Aortic smooth muscle cell (primary cell): ENCODE results near the gene STUB1. TPM values are rescaled to one million over a fixed set of nuclear protein-coding genes. Genes with fewer than 3 reads are reported as not detected.

Source experiments
- total RNA-seq: library from RNA; depleted of rRNA; stranded (reverse); fragments of >200 nt; gene quantifications from 2 replicates; pipeline ENCODE4 v1.2.3, GENCODE V29; 2014

STUB1 gene
- total RNA-seq, 1 donor from 2014 or later = 130 TPM

Other genes with a start within 250 kb of the STUB1 start
- 15.8 and 20.6 TPM in 2 replicates for gene CAPN15, start 152.7 kb upstream of the STUB1 start, total RNA-seq
- not detected in 2 replicates for gene PRR35, start 120.0 kb upstream of the STUB1 start, total RNA-seq
- 1.7 and 2.6 TPM in 2 replicates for gene NHLRC4, start 113.4 kb upstream of the STUB1 start, total RNA-seq
- 22.5 TPM in 2 replicates for gene PIGQ, start 110.4 kb upstream of the STUB1 start, total RNA-seq
- gene RAB40C, start 90.3 kb upstream of the STUB1 start, total RNA-seq = 8.3 and 10.0 TPM in 2 replicates
- gene WFIKKN1, start 49.4 kb upstream of the STUB1 start, total RNA-seq = 0.12 and 0.13 TPM in 2 replicates
- gene METTL26, start 44.1 kb upstream of the STUB1 start, total RNA-seq = 77.3 and 88.6 TPM in 2 replicates
- gene MCRIP2, start 38.6 kb upstream of the STUB1 start, total RNA-seq = 14.2 and 19.3 TPM in 2 replicates
- 10.4 and 13.2 TPM in 2 replicates for gene WDR90, start 31.0 kb upstream of the STUB1 start, total RNA-seq
- 27.2 and 32.1 TPM in 2 replicates for gene RHOT2, start 12.3 kb upstream of the STUB1 start, total RNA-seq
- 3.2 and 4.2 TPM in 2 replicates for gene RHBDL1, start 4.7 kb upstream of the STUB1 start, total RNA-seq
- gene JMJD8, start 3.9 kb downstream of the STUB1 start, total RNA-seq = 26.7 and 27.2 TPM in 2 replicates
- 2.6 and 3.7 TPM in 2 replicates for gene WDR24, start 10.0 kb downstream of the STUB1 start, total RNA-seq
- gene FBXL16, start 25.4 kb downstream of the STUB1 start, total RNA-seq = 0.06 and 0.13 TPM in 2 replicates
- gene METRN, start 34.7 kb downstream of the STUB1 start, total RNA-seq = 124 and 143 TPM in 2 replicates
- 24.5 and 32.4 TPM in 2 replicates for gene ANTKMT, start 40.7 kb downstream of the STUB1 start, total RNA-seq
- gene CCDC78, start 46.0 kb downstream of the STUB1 start, total RNA-seq = 0.79 and 1.1 TPM in 2 replicates
- gene HAGHL, start 46.7 kb downstream of the STUB1 start, total RNA-seq = 7.2 and 10.8 TPM in 2 replicates
- gene CIAO3, start 60.6 kb downstream of the STUB1 start, total RNA-seq = 31.5 and 38.3 TPM in 2 replicates
- gene MSLN, start 80.3 kb downstream of the STUB1 start, total RNA-seq = not detected in 2 replicates
- 10.0 and 13.6 TPM in 2 replicates for gene RPUSD1, start 108.0 kb downstream of the STUB1 start, total RNA-seq
- 6.7 and 9.0 TPM in 2 replicates for gene CHTF18, start 108.2 kb downstream of the STUB1 start, total RNA-seq
- not detected in 2 replicates for gene GNG13, start 120.3 kb downstream of the STUB1 start, total RNA-seq